Measurements from ENCODE around the gene TWF2. TPM values are rescaled to one million over a fixed set of nuclear protein-coding genes. Genes with fewer than 3 reads are reported as not detected.

TWF2 gene
- total RNA-seq, 1 experiment from 2014 or later: 102 TPM

GRCh38 chr3:52223449-52224408 lies 15.2 kb downstream of the TWF2 start:
- ChIA-PET CTCF (interaction anchor here (0.8 kb wide), 1 partner anchor 274 kb away, joined by 3 read pairs; no protein-coding TSS in a partner anchor), POLR2A (ENCODE audit: unreplicated experiment) (no interaction called here)
- no TSS peak for BruUV-seq (replicated peaks)

DNA sequence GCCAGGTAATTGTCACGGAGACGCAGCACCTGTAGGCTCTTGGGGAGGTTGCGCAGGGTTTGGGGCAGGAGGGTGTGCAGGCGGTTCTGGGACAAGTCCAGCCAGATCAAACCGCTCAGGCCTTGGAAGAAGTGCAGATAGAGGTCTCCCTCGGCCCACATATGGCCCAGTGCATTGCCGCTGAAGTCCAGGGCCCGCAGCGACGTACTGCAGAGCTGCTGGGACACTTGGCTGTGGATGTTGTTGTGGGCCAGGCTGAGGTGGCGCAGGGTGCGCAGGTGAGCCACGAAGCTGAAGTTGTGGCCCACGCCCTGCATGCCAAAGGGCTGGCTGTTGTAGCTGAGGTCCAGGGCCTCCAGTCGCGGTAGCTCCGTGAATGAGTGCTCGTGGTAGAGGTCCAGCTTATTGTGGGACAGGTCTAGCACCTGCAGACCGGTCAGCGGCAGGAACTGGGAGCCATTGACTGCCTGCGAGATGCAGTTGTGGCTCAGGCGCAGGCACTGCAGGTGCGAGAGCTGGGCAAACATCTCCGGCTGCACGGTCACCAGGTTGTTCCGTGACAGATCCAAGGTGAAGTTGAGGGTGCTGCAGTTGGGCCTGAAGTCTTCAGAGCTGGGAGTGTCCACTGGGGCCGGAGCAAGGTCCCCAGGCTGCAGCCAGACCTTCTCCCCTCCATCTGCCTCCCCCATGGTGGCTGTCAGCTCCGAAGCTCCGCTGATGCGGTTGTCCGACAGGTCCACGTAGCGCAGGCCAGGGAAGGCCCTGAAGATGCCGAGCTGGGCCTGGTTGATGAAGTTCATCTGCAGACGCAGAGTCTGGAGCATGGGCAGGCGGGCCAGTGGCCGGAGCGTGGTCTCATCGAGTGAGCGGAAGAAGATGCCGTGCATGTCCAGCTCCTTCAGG lies 16.4 kb downstream of the TWF2 start:
- Histone ChIP-seq H3K9me3 (ENCODE audit: insufficient read depth, low read depth) (no peaks in the 10 kb centered on the region), H4K20me1 (ENCODE audit: insufficient read depth) (no peaks in the 10 kb centered on the region), H3K9me2 (ENCODE audit: insufficient read depth) (no peaks in the 10 kb centered on the region), H3K4me2 (no peak overlapping the region), H3F3A (ENCODE audit: insufficient read depth, low read depth) (peaks cover 25% of the 10 kb centered on the region), H3K4me1 (replicated peaks; ENCODE audit: insufficient read depth) (peaks cover 35% of the 10 kb centered on the region), H3K27me3 (ENCODE audit: insufficient read depth, low read depth) (no peaks in the 10 kb centered on the region), H3K36me3 (ENCODE audit: low read depth) (no peaks in the 10 kb centered on the region), H3K79me2 (ENCODE audit: low read depth) (no peaks in the 10 kb centered on the region), H2AFZ (no peak overlapping the region), H3K4me3 (no peak overlapping the region), H3K27ac (no peak overlapping the region)
- TF ChIP-seq CTCF (conservative IDR thresholded peaks at IDR 0.05) (no peak), EZH2 (IDR thresholded peaks at IDR 0.05; ENCODE audit: low read depth) (no peak)
- DNase-seq: no peak
- BruUV-seq (replicated peaks): no TSS peak
- ChIA-PET CTCF (interaction anchor here (0.6 kb wide), 1 partner anchor 23 kb away, joined by 4 read pairs; the partner anchor contains the start of gene PPM1M), POLR2A (ENCODE audit: unreplicated experiment) (no interaction called here)
- intact Hi-C loops (cut with micrococcal nuclease; ENCODE audit: unreplicated experiment): no loop called here

More at GRCh38 chr3:52223449-52224408, 15.2 kb downstream of the TWF2 start:
- no peak overlapping the region for H3K27ac ChIP-seq
- H3K36me3 ChIP-seq (ENCODE audit: low read depth): no peaks in the 10 kb centered on the region
- no peak for DNase-seq
- no peaks in the 10 kb centered on the region for H3K79me2 ChIP-seq (ENCODE audit: low read depth)
- no peaks in the 10 kb centered on the region for H3K27me3 ChIP-seq (ENCODE audit: insufficient read depth, low read depth)
- intact Hi-C loops (cut with micrococcal nuclease; ENCODE audit: unreplicated experiment): no loop called here
- no peak overlapping the region for H3K4me3 ChIP-seq
- H3K4me2 ChIP-seq: no peak overlapping the region
- peaks cover 24% of the 10 kb centered on the region for H3K4me1 ChIP-seq (replicated peaks; ENCODE audit: insufficient read depth)
- no peaks in the 10 kb centered on the region for H4K20me1 ChIP-seq (ENCODE audit: insufficient read depth)
- H3K9me2 ChIP-seq (ENCODE audit: insufficient read depth): no peaks in the 10 kb centered on the region
- TF ChIP-seq CTCF (conservative IDR thresholded peaks at IDR 0.05) (no peak), EZH2 (IDR thresholded peaks at IDR 0.05; ENCODE audit: low read depth) (no peak)
- peaks cover 14% of the 10 kb centered on the region; the same call in 1 of the 2 replicates for H3F3A ChIP-seq (ENCODE audit: insufficient read depth, low read depth)
- no peaks in the 10 kb centered on the region for H3K9me3 ChIP-seq (ENCODE audit: insufficient read depth, low read depth)
- no peak overlapping the region for H2AFZ ChIP-seq
